ENCODE measurements around the gene CMSS1.

Gene CMSS1

DNA sequence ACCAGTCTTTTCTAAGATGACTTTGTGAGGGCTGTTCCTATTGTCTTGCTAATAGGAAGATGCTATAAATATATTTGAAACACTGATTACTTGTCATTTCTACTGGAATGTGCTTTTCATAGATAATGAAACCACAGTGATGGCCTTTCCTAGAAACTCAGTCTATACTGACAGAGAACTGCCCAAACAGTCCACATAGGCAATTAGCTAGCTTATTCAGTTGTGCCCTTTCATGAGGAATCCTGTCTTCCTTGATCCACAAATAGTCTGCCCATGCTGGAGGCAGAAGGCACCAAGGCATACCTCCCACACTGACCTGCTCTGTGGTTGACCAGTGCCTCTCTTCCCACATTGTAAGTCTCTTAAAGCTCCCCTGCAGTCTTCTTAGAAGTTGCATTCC lies 135.9 kb downstream of the CMSS1 start:
- no peak overlapping the region for H3K27ac ChIP-seq (ENCODE audit: low read depth in 2 of 2, low read length in 2 of 2)
- H3K4me3 ChIP-seq (ENCODE audit: low read length in 2 of 2): no peak overlapping the region
- H3K9ac ChIP-seq (ENCODE audit: low read depth in 1 of 2, low read length in 2 of 2): no peak overlapping the region
- no peaks in the 10 kb centered on the region for H3K27me3 ChIP-seq (ENCODE audit: control insufficient read depth in 2 of 2, insufficient read depth in 2 of 2, low read length in 2 of 2)
- H3K9me3 ChIP-seq (ENCODE audit: control insufficient read depth in 2 of 2, low read length in 2 of 2): no peaks in the 10 kb centered on the region
- peaks cover 0 to 3% of the 10 kb centered on the region in 2 donors for H3K4me1 ChIP-seq (ENCODE audit: control insufficient read depth in 2 of 2, insufficient read depth in 2 of 2, low read length in 2 of 2)
- no peaks in the 10 kb centered on the region for H3K36me3 ChIP-seq (ENCODE audit: control insufficient read depth in 2 of 2, insufficient read depth in 2 of 2, low read length in 2 of 2)

DNA sequence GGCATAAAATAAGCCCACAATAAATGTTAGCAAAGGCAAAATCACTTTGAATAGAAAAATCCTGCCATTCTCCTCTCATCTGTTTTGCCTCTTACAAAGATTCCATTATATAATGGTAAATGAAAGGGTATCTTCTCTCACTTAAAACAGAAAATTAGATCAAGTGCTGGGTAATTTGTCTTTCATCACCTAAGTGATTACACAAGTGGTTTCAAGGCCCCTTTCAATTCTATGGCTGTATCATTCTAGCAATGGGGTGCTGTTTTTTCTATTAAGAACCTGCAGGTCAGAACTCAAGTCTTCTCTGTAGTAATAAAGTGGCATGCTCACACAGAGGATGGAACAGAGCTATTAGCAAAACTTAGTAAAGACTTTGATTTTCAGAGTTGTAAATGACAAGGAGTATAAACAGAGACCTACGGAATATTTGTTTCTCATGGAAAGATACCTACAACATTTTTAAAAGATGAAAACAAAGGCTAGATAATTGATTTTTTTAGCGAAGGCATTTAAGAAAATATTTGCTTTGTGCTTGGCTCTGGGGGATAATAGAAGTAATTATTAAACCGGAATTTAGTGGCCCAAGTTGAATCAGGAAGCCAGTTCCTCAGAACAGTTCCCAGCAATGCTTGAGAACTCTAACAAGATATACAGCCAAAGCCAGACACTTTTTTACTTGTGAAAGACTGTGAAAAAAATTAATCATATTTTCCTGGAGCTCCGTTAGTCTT lies 137.4 kb downstream of the CMSS1 start:
- Histone ChIP-seq H3K27me3 (ENCODE audit: control insufficient read depth in 2 of 2, insufficient read depth in 2 of 2, low read length in 2 of 2) (no peaks in the 10 kb centered on the region), H3K36me3 (ENCODE audit: control insufficient read depth in 2 of 2, insufficient read depth in 2 of 2, low read length in 2 of 2) (no peaks in the 10 kb centered on the region), H3K9me3 (ENCODE audit: control insufficient read depth in 2 of 2, low read length in 2 of 2) (no peaks in the 10 kb centered on the region), H3K9ac (ENCODE audit: low read depth in 1 of 2, low read length in 2 of 2) (no peak overlapping the region), H3K4me1 (ENCODE audit: control insufficient read depth in 2 of 2, insufficient read depth in 2 of 2, low read length in 2 of 2) (no peaks in the 10 kb centered on the region), H3K4me3 (ENCODE audit: low read length in 2 of 2) (no peak overlapping the region), H3K27ac (ENCODE audit: low read depth in 2 of 2, low read length in 2 of 2) (no peak overlapping the region)

DNA sequence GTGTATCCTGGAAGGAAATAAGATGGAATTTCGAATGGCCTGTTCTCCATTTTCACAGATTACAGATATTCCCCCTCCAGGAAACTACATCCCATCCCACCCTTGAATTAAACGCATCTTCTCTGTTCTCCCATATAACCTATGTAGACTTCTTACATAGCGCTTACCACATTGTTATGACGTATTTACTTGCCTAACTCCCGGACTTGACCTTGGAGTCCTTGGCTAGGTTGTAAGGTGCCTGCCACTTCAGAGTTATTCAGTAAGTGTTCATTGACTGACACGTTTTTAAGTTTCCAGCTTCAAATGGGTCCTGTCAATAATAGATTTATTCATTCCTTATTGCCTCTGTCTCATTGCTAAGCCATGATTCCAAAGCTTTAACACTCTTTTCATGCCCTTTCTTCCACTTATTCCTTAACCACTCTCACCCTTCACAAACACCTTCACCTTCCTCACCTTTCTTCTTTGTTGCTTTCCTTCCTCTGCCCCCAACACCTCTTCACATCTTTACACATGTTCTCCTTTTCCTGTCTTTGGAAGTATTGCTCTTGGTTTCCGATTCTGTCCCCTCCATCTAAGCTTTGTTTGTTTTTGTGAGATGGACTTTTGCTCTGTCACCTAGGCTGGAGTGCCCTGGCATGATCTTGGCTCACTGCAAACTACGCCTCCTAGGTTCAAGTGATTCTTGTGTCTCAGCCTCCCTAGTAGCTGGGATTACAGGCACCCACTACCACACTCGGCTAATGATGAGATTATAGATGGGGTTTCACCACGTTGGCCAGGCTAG lies 138.3 kb downstream of the CMSS1 start:
- no peaks in the 10 kb centered on the region for H3K27me3 ChIP-seq (ENCODE audit: control insufficient read depth in 2 of 2, insufficient read depth in 2 of 2, low read length in 2 of 2)
- H3K36me3 ChIP-seq (ENCODE audit: control insufficient read depth in 2 of 2, insufficient read depth in 2 of 2, low read length in 2 of 2): no peaks in the 10 kb centered on the region
- no peak overlapping the region for H3K9ac ChIP-seq (ENCODE audit: low read depth in 1 of 2, low read length in 2 of 2)
- no peak overlapping the region for H3K4me3 ChIP-seq (ENCODE audit: low read length in 2 of 2)
- H3K9me3 ChIP-seq (ENCODE audit: control insufficient read depth in 2 of 2, low read length in 2 of 2): no peaks in the 10 kb centered on the region
- H3K27ac ChIP-seq (ENCODE audit: low read depth in 2 of 2, low read length in 2 of 2): no peak overlapping the region
- no peaks in the 10 kb centered on the region for H3K4me1 ChIP-seq (ENCODE audit: control insufficient read depth in 2 of 2, insufficient read depth in 2 of 2, low read length in 2 of 2)

DNA sequence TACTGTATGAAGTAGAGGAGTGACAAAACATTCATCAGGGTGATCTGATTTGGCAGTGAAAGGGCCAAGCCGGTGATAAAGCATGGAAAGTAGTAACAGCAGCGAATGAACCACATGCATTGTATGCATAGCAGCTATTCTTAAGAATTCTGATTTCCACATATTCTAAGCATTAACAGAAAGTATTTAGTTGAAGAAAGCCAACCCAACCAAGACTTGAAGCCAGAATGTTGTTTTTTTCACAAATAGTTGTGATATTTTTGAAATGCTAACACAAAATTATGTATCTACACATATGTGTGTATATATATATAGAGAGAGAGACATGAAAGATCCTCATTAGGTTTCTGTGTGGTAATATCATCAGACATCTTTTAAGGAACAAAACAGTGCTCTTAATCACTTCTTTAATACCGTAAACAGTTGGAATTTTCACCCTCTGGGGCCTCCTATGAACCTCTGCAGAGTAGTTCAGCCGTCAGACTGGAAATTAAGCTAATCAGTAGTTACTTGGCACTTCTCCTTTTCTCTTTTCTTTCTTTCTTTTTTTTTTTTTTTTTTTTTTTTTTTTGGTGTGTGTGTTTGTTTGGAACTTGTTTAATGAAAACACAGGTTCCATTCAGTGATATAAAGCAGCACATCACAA lies 139.6 kb downstream of the CMSS1 start:
- Histone ChIP-seq H3K9me3 (ENCODE audit: control insufficient read depth in 2 of 2, low read length in 2 of 2) (no peaks in the 10 kb centered on the region), H3K27me3 (ENCODE audit: control insufficient read depth in 2 of 2, insufficient read depth in 2 of 2, low read length in 2 of 2) (no peaks in the 10 kb centered on the region), H3K4me1 (ENCODE audit: control insufficient read depth in 2 of 2, insufficient read depth in 2 of 2, low read length in 2 of 2) (no peaks in the 10 kb centered on the region), H3K36me3 (ENCODE audit: control insufficient read depth in 2 of 2, insufficient read depth in 2 of 2, low read length in 2 of 2) (no peaks in the 10 kb centered on the region), H3K27ac (ENCODE audit: low read depth in 2 of 2, low read length in 2 of 2) (no peak overlapping the region), H3K9ac (ENCODE audit: low read depth in 1 of 2, low read length in 2 of 2) (no peak overlapping the region), H3K4me3 (ENCODE audit: low read length in 2 of 2) (no peak overlapping the region)

DNA sequence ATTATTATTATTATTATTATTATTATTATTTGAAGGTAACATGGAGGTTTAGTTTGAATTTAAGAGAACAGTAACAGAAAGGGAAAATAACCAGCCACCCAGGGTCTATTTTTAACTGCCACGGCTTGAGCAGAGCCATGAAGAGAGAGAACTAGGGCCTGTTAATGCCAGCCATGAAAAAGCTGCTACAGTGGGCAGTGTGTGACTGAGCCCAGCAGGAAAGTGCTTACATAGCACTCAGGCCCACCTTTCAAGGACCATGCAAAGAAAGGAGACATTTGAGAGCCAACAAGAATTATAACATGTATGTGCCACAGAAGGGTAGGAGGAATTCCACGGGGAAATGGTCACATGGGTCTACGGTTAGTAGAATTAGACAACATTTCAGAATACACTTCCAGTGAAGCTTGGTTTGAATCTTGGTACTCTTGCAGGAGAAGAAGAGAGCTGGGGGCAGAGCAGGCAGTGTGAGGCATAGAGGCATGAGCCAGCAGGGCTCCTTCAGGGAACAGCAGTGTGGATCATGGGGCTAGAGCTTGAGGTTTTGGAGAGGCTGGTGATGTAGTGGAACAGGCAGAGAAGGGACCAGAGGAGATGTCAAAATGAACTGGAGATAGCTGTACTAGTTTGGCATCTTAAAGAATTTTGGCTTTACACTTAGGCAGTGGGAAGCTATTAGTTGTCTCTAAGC lies 140.7 kb downstream of the CMSS1 start:
- no peaks in the 10 kb centered on the region for H3K9me3 ChIP-seq (ENCODE audit: control insufficient read depth in 2 of 2, low read length in 2 of 2)
- no peaks in the 10 kb centered on the region for H3K4me1 ChIP-seq (ENCODE audit: control insufficient read depth in 2 of 2, insufficient read depth in 2 of 2, low read length in 2 of 2)
- H3K9ac ChIP-seq (ENCODE audit: low read depth in 1 of 2, low read length in 2 of 2): no peak overlapping the region
- H3K27me3 ChIP-seq (ENCODE audit: control insufficient read depth in 2 of 2, insufficient read depth in 2 of 2, low read length in 2 of 2): no peaks in the 10 kb centered on the region
- no peak overlapping the region for H3K27ac ChIP-seq (ENCODE audit: low read depth in 2 of 2, low read length in 2 of 2)
- H3K36me3 ChIP-seq (ENCODE audit: control insufficient read depth in 2 of 2, insufficient read depth in 2 of 2, low read length in 2 of 2): no peaks in the 10 kb centered on the region
- no peak overlapping the region for H3K4me3 ChIP-seq (ENCODE audit: low read length in 2 of 2)

DNA sequence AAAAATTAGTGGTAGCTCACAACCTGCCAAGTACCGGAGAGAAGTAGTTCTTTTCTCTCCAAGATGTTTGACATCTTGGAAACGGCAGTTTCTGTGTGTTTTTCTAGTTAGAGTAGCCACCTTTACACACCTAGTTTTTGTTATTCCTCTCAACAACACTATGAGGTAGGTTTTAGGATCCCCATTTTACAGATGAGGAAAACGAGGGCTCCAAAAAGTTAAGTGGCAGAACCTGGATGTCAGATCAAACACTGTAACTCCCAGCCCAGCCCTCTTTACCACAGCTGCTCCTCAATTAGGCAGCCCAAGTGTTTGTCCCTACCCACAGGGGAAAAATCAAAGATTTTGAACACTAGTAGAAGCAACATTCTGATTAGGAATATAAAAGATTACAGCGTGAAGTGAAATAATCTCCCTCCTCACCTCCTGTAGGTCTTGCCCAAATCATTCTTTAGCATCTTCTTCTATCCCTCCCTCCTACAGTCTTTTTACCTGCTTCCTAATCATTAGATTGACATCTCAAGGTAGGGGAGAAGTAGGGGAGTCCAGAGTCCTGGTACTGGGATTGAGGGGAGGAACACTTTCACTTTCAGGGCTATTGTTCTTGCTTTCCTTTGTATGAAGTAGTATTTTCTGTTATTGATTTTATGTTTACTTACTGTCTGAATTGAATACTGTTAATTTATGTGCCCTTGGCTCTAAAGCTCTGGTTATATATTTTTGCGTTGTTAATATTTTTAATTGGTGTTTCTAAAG lies 142.6 kb downstream of the CMSS1 start:
- Histone ChIP-seq H3K27ac (ENCODE audit: low read depth in 2 of 2, low read length in 2 of 2) (peak overlapping the region in 1 of 2 donors; percentile 2), H3K9ac (ENCODE audit: low read depth in 1 of 2, low read length in 2 of 2) (no peak overlapping the region), H3K4me3 (ENCODE audit: low read length in 2 of 2) (no peak overlapping the region), H3K27me3 (ENCODE audit: control insufficient read depth in 2 of 2, insufficient read depth in 2 of 2, low read length in 2 of 2) (no peaks in the 10 kb centered on the region), H3K9me3 (ENCODE audit: control insufficient read depth in 2 of 2, low read length in 2 of 2) (no peaks in the 10 kb centered on the region), H3K4me1 (ENCODE audit: control insufficient read depth in 2 of 2, insufficient read depth in 2 of 2, low read length in 2 of 2) (no peaks in the 10 kb centered on the region), H3K36me3 (ENCODE audit: control insufficient read depth in 2 of 2, insufficient read depth in 2 of 2, low read length in 2 of 2) (no peaks in the 10 kb centered on the region)

DNA sequence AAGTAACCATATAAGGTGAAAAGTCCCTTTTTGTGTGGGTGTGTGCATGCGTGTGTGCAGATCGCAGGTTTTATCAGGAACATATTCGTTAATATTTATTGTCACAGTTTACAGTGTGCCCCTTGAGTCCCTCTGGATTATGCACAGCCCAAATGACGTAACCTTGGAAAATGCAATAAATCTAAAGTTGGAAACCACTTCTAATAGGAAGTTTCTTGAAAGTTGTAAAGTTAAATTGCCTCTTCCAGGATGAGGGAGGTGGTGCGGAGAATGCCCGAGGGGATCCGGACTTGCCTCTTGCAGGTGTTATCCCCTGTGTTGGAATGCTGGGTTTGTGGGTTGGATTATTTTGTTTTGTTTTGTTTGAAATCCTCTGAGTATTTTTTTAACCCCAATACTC lies 143.3 kb downstream of the CMSS1 start:
- Histone ChIP-seq H3K4me3 (ENCODE audit: low read length in 2 of 2) (no peak overlapping the region), H3K4me1 (ENCODE audit: control insufficient read depth in 2 of 2, insufficient read depth in 2 of 2, low read length in 2 of 2) (no peaks in the 10 kb centered on the region), H3K27ac (ENCODE audit: low read depth in 2 of 2, low read length in 2 of 2) (no peak overlapping the region), H3K27me3 (ENCODE audit: control insufficient read depth in 2 of 2, insufficient read depth in 2 of 2, low read length in 2 of 2) (no peaks in the 10 kb centered on the region), H3K9me3 (ENCODE audit: control insufficient read depth in 2 of 2, low read length in 2 of 2) (no peaks in the 10 kb centered on the region), H3K9ac (ENCODE audit: low read depth in 1 of 2, low read length in 2 of 2) (no peak overlapping the region), H3K36me3 (ENCODE audit: control insufficient read depth in 2 of 2, insufficient read depth in 2 of 2, low read length in 2 of 2) (no peaks in the 10 kb centered on the region)

DNA sequence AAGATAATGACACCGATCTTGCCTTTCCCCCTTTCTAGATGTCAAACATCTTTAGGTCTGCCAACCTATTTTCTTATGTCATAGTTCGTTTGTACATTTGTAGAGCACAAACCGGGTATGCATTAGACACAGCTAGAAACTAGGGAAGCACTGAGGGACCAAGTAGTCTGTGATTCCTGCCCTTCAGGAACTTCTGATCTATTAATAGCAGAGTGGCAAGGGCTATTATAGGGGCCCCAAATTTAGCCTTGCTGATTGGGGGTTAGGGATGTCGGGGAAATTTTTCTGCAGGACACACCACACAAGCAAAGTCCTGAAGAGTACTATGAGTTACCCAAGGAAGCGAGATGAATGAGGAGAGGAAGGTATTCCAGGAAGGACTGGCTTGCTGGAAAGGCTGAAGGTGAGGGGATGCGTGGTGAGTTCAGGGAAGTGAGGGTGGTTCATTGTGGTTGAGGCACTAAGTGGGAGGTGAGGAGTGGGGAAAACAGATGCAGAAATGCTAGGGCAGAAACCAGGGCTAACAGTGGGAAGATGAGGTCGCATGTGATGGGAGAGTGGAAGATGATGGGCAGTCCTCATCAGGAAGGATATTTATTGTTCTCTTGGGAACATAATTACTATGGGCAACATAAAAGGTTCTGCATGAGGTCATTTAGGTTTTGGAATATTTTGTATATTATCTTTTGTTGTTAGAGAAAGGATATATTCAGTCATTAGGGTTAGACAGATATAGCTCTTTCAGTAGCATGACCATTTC lies 144.3 kb downstream of the CMSS1 start:
- Histone ChIP-seq H3K36me3 (ENCODE audit: control insufficient read depth in 2 of 2, insufficient read depth in 2 of 2, low read length in 2 of 2) (no peaks in the 10 kb centered on the region), H3K4me1 (ENCODE audit: control insufficient read depth in 2 of 2, insufficient read depth in 2 of 2, low read length in 2 of 2) (no peaks in the 10 kb centered on the region), H3K27me3 (ENCODE audit: control insufficient read depth in 2 of 2, insufficient read depth in 2 of 2, low read length in 2 of 2) (no peaks in the 10 kb centered on the region), H3K9me3 (ENCODE audit: control insufficient read depth in 2 of 2, low read length in 2 of 2) (no peaks in the 10 kb centered on the region), H3K27ac (ENCODE audit: low read depth in 2 of 2, low read length in 2 of 2) (no peak overlapping the region), H3K4me3 (ENCODE audit: low read length in 2 of 2) (no peak overlapping the region), H3K9ac (ENCODE audit: low read depth in 1 of 2, low read length in 2 of 2) (no peak overlapping the region)

DNA sequence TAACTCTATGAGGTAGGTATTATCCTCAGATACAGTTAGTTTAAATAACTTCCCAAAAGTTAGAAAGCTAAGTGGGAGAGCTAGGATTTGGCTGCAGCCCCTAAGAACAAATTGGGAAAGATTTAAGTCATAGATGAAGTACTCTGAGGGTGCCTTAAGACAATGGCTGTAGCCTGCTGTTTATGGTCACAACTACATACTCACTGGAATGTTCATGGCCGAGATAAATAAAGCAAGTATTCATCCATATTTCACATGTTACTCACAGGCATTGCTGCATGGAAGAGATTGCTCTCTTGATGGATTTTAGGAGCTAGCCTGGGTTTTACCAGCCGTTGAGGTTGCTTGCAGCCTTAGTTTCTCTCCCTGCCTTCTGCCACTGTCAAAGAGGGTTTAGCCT lies 145.0 kb downstream of the CMSS1 start:
- Histone ChIP-seq H3K27me3 (ENCODE audit: control insufficient read depth in 2 of 2, insufficient read depth in 2 of 2, low read length in 2 of 2) (no peaks in the 10 kb centered on the region), H3K9ac (ENCODE audit: low read depth in 1 of 2, low read length in 2 of 2) (no peak overlapping the region), H3K4me3 (ENCODE audit: low read length in 2 of 2) (no peak overlapping the region), H3K4me1 (ENCODE audit: control insufficient read depth in 2 of 2, insufficient read depth in 2 of 2, low read length in 2 of 2) (no peaks in the 10 kb centered on the region), H3K27ac (ENCODE audit: low read depth in 2 of 2, low read length in 2 of 2) (no peak overlapping the region), H3K36me3 (ENCODE audit: control insufficient read depth in 2 of 2, insufficient read depth in 2 of 2, low read length in 2 of 2) (no peaks in the 10 kb centered on the region), H3K9me3 (ENCODE audit: control insufficient read depth in 2 of 2, low read length in 2 of 2) (no peaks in the 10 kb centered on the region)
